IMR-90 (cell line): Measurements from ENCODE around the gene LRCOL1.

Experiments used
- CEBPB ChIP-seq: IDR thresholded peaks from 2 replicates; pipeline ENCODE4 v1.6.1; 2012; ENCODE audit warnings: low read depth, low read length, improper control_type of control experiment
- CHD1 ChIP-seq: IDR thresholded peaks from 2 replicates; pipeline ENCODE4 v1.6.1; 2012; ENCODE audit warnings: low read depth, low read length, improper control_type of control experiment
- FOS ChIP-seq: fragments of 150-350 bp; IDR thresholded peaks from 2 replicates; pipeline ENCODE4 v1.6.1; 2016; ENCODE audit warnings: low read depth, low read length
- MAZ ChIP-seq: IDR thresholded peaks from 2 replicates; pipeline ENCODE4 v1.6.1; 2012; ENCODE audit warnings: low read depth, mild to moderate bottlenecking, low read length, improper control_type of control experiment, moderate library complexity, borderline replicate concordance
- MXI1 ChIP-seq: IDR thresholded peaks from 2 replicates; pipeline ENCODE4 v1.6.1; 2012; ENCODE audit warnings: low read depth, mild to moderate bottlenecking, low read length, moderate library complexity, borderline replicate concordance
- POLR2A ChIP-seq: IDR thresholded peaks from 2 replicates; pipeline ENCODE4 v1.6.1; 2012; ENCODE audit warnings: mild to moderate bottlenecking, low read depth, low read length
- RAD21 ChIP-seq: IDR thresholded peaks from 2 replicates; pipeline ENCODE4 v1.6.1; 2012; ENCODE audit warnings: low read length, improper control_type of control experiment
- RFX5 ChIP-seq: IDR thresholded peaks from 2 replicates; pipeline ENCODE4 v1.8.0; 2012; ENCODE audit warnings: low read depth, mild to moderate bottlenecking, low read length, moderate library complexity
- TF ChIP-seq, protein P1 (sequence below): conservative IDR thresholded peaks from 2 replicates; pipeline ENCODE4 v1.5.1; 2012; ENCODE audit warnings: mild to moderate bottlenecking, low read depth, low read length, improper control_type of control experiment
- TF ChIP-seq, protein P2 (sequence below): fragments of 150-350 bp; IDR thresholded peaks from 2 replicates; pipeline ENCODE4 v1.6.1; 2016; ENCODE audit warnings: low read depth, mild to moderate bottlenecking, low read length, moderate library complexity, borderline replicate concordance

DNA sequence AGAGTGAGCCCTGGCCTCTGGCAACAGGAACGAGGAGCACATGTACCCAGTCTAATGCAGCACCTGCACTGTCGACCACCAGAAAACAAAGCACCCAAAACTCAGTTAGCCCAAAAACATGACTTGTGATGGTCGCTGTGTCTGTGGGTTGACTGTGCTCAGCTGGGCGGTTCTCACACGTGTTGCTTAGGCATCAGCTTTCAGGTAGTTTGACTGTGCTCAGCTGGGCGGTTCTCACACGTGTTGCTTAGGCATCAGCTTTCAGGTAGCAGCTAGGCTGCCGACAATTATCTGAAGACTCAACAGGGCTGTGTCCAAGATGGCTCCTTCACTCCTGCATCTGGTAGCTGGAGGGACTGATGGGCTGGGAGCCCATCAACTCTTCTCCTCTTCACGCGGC is 1.2 kb upstream of the LRCOL1 start:
- TF ChIP-seq FOS (no peak), POLR2A (no peak), CEBPB (no peak), CHD1 (no peak), RAD21 (no peak), MAZ (no peak), RFX5 (no peak), MXI1 (no peak)
- TF ChIP-seq, protein P1, sequence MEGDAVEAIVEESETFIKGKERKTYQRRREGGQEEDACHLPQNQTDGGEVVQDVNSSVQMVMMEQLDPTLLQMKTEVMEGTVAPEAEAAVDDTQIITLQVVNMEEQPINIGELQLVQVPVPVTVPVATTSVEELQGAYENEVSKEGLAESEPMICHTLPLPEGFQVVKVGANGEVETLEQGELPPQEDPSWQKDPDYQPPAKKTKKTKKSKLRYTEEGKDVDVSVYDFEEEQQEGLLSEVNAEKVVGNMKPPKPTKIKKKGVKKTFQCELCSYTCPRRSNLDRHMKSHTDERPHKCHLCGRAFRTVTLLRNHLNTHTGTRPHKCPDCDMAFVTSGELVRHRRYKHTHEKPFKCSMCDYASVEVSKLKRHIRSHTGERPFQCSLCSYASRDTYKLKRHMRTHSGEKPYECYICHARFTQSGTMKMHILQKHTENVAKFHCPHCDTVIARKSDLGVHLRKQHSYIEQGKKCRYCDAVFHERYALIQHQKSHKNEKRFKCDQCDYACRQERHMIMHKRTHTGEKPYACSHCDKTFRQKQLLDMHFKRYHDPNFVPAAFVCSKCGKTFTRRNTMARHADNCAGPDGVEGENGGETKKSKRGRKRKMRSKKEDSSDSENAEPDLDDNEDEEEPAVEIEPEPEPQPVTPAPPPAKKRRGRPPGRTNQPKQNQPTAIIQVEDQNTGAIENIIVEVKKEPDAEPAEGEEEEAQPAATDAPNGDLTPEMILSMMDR: no peak
- TF ChIP-seq, protein P2, sequence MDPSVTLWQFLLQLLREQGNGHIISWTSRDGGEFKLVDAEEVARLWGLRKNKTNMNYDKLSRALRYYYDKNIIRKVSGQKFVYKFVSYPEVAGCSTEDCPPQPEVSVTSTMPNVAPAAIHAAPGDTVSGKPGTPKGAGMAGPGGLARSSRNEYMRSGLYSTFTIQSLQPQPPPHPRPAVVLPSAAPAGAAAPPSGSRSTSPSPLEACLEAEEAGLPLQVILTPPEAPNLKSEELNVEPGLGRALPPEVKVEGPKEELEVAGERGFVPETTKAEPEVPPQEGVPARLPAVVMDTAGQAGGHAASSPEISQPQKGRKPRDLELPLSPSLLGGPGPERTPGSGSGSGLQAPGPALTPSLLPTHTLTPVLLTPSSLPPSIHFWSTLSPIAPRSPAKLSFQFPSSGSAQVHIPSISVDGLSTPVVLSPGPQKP: no peak
